Lung microvascular endothelial cell (primary cell): ENCODE data around the gene CTNND2. TPM values are rescaled to one million over a fixed set of nuclear protein-coding genes. Genes with fewer than 3 reads are reported as not detected.
"Not testable (repeated sequence)": the region's sequence is repeated elsewhere in the genome, so short reads cannot be mapped to it uniquely, and the experiment has no call there.

Experiments
- DNase-seq, 2 donors: peaks; one replicate each; pipeline versions ENCODE4 v3.0.0 to v3.0.0-alpha.2; 2010; ENCODE audit warnings: low read depth in 2 of 2
- total RNA-seq: library from RNA; depleted of rRNA; stranded (reverse); fragments of >200 nt; gene quantifications from 2 replicates; pipeline ENCODE4 v1.2.1, GENCODE V29; 2014

The CTNND2 gene
- total RNA-seq, 1 donor from 2014 or later, result not detected

DNA sequence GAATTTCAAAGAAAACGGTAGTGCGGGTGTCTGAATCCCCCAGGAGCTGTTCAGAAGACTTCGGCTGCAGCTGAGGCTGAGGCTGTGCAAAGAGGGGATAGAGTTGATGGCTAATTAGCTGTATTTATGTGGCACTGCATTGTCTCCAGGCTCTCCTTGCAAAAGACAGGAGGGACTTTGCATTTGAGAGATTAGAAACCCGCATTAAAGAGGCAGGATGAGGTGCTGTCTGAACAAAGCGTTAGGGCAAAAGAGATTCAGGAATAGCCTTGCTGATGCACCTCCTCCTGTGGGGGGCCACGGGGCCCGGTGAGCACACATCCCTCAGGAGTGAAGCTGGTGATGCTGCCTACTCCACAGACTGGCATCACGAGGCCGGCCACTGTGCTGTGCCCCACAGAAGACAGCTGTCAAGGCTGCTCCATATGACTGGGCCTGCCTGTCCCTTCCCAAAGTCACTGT, 799.6 kb downstream of the CTNND2 start:
- DNase-seq, result no peak

DNA sequence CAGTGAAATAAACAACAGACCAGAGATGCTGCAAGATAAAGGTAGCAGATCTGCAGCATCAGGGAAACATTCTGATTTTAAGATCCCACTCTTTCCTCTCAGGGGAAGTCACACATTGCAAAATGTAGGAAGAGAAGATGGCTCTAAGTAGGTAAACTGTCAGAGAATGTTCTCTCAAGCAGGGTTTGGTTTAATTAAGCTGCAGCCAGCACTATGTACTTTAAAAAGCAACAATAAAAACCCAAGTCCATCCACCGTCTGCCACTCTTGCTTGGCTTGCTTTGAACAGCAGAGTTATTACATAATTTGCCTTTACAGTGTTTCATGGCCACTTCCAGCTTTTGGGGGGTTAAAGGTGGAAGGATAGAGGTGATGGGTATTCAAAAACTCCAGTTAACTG, 800.0 kb downstream of the CTNND2 start:
- DNase-seq, result no peak

DNA sequence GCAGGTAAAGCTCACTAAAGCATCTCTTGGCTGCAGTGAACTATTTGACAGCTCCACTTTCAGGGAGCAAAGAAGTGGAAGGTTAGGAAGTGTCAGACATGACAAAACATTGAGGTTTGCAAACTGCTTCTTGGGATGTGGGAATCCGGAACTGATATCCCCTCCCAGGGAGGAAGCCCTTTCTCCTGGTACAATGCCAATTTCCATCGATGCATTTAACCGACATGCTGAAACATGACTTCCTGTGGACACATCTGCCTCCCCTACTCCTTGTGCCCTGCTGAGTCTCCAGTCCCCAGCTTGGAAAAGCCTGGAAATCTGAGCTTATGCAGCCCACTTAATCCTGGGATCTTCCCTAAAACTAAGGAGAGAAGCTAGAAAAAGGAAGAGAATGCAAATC, 820.1 kb downstream of the CTNND2 start:
- DNase-seq, result no peak

DNA sequence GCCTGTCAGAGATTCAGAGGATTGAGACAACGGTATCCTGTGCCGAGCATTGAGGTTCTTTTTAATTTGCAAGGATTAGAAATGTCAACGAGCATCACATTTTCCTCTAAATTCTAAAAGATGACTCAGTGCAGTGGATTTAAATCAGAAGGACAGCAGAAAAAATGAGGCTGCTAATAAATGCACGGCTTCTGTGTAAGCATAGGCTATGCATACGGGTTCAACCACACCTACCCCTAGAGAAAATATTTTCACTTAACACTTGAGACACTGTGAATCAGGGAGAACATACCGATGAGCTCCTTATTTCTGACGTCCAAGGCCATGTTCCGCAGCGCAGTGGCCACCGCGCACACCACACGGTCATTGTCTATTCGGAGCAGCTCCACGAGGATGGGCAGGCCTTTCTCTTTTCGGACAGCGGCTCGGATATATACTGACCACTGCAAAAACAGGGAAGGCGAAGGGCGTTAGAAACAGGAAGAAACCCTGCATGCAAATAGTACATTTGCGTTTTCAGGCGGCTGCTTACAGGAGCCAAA, 821.8 kb downstream of the CTNND2 start:
- DNase-seq, result no peak

DNA sequence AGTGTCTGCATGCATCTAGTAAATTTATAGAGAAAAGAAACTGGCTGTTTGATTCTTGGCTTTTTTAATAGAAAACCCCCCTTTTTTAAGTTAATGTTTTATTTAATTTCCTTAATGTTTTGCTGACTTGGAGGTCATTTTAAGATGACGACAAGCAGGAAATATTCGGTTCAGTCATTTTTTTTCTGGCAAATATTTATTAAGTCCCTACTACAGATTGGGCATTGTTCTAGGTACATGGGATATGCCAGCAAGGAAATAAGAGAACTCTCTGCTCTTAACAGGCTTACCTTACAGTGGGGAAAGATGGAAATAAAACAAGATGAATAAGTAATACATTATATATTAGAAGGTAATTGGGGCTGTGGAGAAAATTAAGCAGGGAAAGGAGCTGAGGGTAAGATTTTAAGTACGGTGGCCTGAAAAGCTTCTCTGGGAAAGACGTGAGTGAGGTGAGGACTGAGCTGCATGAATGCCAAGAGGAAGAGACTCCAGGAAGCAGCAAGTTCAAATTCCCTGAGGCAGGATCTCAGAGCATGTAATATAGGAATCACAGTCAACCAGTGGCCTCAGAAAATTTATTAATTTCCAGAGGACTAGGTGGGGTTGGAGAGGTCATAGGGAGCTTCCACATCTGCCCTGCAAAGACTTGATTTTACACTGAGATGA, 827.2 kb downstream of the CTNND2 start:
- DNase-seq, result no peak

DNA sequence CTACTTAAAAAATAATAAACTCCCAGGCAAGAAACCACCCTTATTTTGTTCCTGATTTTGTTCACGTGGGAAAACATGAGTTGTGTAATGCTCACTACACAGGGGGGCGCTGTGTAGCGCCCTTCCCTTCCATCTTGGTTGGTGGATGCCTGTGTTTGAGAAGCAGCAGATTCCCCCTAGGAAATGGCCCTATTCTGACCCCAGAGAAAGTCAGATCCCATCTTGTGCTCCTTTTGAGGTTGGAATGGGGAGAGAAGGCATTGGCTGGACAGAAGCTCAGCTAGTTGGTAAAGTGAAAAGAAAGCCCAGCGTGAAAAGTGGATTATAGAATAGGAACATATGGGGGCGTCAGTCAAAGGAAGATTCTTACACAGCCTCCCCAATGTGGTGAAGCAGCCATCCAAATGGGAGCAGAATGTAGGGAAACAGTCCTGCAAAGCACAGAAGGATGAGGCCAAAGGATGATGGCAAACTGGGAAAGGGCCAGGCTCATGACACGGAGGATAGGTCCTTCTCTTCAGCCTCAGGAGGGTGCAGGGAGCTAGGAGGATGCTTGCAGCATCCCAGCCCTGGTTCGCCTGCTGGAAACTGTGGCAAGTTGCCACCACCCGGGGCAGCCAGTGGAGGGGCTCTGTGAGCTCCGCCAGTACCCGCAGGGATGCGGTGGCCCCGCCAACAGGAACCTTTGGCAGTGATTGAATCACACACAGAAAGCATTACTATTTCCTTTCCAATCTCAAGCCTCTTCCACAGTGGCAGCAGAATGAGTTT, 829.0 kb downstream of the CTNND2 start:
- DNase-seq, result no peak

DNA sequence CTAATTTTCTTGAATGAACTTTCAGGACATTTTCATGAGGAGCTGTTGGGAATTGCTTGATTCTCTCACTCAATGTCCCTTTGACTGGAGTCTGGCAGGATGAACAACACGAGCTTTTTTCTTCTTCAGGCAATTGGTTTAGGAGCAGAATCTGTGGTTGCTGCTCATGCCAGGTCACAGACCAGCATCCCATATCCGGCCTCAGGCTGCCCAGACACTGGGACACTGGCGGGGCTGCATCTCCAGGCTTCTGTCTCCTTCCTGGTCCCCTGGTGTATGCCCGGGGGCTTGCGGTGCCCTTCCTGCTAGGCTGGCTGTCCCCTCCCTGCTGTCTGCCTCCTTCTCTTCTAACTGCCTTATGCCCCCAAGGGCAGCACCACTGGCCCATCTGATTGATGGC, 831.7 kb downstream of the CTNND2 start:
- no peak for DNase-seq

DNA sequence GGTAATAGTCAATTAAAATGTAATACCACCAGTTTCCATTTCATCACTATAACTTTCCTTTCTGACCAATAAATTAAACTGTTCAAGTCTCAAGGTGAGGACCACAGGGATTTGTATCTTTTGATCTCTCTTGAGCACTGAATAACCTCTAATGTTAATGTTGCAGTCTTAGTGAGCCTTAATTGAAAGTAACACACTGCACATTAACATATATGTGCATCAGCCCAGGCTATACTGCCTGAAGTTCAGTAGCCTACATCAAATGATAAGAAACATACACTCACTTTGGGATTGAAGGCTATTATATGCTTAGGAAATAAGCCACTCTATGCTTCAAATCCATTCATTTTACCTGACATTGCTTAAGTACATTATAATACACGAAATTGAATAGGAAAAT, 832.2 kb downstream of the CTNND2 start:
- no peak for DNase-seq

DNA sequence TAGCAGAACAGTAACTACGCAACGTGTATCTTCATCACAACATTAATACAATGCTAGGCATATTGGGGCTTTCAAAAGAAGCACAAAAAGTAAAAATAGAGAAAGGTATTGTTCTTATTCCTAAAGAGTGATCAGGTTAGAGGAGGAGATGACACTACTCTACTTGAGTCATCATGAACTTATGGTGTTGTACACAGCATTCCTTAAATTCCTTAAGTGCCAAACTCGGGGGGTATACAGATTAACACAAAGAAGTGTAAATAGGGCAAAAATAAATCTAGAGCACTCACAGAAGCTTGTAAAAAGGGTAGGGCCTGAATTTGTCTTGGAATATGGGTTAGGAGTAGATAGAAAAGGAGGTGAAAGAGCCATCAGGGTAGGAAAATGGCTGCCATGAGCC, 835.2 kb downstream of the CTNND2 start:
- no peak for DNase-seq

DNA sequence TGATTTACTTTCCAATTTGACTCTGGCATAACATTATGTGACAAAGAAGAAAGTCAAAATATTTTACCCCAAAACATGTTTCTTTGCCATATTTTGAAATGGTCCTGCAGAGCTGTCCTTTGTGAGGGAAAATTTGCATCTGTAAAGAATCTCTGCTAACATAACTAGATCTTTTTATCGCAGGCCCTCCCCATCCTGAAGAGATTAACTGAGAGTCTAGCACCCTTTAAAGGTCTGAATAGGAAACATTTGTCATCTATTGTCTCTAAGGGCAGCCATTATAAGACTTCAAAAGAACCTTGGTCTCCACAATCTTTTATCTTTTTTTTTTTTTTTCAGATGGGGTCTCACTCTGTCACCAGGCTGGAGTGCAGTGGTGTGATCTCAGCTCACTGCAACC, 838.5 kb downstream of the CTNND2 start:
- DNase-seq, result not testable (repeated sequence)

DNA sequence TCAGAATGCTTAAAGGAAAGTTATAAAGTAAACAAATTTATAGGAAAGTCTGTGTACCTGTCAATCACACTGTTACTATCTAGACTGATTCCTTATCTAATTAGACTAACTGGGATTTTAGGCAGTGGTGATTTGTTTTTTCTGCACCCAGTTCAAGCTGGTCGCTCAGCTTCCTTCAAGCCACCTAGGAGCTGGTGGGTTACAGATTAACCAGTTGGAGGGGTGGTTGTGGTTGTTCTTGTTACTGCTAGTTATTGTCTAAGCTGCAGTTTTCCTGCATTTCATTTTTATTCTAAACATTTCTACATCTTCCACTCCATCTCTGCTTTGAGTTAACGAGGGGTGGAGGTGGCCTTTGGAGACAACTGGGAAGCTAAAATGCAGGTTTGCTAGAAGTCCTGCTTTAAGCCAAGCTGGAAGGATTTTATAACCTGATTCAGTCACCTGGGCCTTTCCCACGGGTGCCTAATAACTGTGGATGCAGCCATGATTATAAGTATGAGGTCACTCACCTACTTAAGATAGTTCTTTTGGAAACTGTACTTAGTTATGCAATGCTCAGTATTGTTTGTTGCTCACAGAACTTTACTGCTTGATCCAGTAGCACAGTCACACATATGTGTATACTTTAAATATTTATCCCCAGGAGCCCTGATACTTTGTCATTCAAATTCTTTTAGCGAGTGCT, 839.3 kb downstream of the CTNND2 start:
- DNase-seq, result no peak

DNA sequence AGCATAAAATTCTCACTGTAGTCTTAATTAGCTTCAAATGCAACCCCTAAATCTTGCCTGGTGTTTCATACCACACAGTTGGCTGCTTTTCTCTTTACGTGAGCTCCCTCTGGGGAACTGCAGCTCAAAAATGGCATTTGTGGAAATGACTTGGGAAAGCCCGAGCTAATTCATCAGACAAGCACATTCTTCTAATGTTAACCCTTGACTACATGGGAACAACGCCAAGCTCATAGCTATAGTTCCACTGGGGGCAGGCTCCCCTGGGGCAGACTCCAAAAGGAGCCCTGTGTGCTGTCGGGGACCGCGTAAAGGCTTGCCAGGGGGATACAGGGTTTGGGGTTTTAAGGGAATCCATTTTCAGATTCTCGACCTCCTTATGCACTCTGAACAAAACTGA, 841.8 kb downstream of the CTNND2 start:
- DNase-seq, result no peak

DNA sequence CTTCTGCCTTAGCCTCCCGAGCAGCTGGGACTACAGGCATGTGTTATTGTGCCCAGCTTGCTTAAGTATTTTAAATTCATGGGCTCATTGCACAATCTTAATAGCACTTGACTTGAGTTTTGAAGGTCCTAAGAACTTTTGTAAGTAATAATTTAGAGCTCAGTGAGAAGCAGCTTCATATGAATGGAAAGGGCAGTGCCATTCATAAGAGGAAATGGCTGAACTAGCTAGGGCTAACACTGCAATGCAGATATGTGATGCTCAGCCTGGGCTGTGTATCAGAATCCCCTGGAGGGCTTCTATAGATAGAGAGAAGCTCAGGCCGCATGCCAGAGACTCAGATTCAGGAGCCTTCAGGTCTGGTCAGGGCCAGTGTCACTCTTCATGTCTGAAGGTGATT, 847.7 kb downstream of the CTNND2 start:
- DNase-seq, result no peak

DNA sequence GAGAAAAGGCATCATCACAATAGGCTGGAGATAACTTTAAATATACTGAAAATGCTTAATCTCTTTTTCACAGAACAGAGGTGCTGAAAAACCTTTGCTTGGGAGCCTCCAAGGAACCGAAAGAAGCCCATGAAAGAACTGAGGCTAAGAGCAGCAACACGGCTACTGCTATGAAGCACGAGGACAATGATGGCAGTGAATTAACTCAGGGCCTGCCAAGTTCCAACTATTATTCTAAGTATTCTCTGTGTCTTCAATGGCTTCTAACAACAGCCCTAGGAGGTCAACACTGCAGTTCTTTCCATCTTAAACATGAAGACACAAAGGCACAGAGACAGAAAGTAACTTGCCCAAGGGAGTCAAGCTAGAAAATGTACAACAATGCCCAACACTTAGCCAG, 850.2 kb downstream of the CTNND2 start:
- DNase-seq, result no peak

DNA sequence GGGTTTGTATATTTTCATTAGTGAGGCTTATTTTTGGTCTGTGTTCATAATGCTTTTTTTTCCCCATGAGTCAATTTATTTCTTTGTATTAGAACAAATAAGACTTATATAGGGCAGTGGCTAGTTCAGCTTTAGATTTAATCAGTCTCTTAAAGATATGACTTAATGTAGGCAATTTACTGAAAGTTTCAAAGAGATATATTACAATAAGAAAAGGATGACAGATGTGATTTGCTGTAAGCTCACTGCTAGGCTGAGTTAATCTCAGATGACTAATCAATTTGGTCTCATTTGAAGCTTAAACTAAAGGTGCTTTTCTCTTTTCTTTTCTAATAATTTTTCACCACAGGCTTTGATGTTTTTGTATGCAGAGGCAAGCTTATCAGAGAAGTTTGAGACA, 851.4 kb downstream of the CTNND2 start:
- DNase-seq, result no peak

DNA sequence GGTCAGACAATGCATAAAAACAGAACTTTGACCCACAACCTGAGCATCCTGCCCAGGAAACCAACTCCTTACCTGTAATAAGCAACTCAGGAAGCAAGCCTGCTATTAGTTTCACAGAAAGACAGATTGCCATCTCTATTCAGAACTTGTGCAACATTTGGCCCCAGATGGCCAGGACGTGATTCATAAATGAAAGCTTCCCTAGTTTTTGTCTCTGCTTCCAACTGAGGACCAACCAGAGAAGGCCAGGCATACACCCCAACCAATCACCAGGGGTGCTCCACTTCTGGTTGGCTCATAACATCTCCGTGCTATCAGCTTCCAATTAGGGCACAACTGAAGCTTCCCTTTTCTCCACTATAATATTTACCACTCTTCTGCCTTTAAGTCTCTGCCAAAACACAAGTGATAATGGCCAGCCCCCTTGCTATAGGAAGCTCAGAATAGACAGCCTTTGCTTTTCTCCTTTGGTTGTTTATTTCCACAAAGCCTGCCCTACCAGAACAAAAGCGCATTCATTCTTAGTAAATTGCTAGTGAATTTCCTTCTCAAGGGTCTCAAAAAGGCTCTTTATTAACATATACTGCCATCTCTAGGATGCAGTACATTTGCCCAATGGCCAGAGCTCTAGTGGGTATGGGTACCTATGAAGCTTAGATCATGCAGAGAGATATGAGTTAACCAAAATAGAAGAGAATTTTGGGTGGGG, 853.5 kb downstream of the CTNND2 start:
- peak; percentile 37 to 67 for DNase-seq

DNA sequence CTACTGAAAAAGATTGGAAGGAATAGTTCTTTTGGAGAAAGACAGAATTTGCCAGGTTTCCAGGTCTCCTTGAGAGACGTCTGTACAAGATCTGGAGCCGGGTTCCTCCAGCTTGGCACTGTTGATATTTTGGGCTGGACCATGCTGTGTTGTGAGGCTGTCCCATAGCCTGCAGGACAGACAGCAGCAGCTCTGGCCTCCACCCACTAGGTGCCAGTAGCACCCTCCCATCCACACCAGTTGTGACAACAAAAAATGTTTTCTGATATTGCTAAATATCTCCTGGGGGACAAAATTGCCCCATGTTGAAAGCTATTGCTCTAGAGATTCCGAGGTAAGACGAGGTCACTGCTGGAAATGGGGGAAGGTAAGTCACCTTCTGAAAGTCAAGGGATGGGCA, 855.5 kb downstream of the CTNND2 start:
- DNase-seq, result no peak

DNA sequence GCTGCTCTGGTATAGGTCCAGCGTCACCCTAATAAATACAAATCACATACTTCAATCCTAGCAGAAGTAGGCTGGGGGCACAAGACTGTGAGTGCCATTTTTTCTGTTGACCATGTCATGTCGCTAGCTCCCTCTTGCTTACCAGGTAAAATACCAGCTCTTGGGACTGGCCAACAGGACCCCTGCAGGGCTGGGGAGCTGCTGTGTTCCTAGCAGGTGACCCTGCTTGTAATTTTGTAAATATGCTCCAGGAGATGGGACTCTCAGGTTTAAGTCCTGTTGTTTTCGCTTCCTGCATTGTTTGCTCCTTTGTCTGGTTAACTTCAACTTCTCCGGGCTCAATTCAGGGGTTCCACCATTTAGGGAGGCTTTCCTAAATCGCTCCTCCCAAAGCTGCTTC, 856.6 kb downstream of the CTNND2 start:
- DNase-seq, result no peak

DNA sequence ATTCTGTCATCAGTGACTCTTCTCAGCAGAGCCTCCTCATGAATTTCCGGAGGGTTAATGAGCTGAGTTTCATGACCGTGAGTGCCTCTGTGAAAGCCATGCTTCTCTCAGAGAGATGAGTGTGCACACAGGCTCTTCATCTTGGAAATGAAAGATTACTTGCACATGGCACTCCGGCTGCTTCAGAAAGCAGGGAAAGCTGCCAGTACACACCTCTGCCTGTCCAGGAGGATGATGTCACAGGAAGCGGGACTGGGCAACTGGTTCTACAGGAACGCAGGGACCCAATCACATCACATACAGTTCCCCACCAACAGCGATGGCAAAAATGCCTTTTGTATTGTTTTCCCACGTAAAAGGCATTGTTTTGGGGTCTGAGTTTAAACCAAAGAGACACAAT, 857.2 kb downstream of the CTNND2 start:
- DNase-seq, result no peak

DNA sequence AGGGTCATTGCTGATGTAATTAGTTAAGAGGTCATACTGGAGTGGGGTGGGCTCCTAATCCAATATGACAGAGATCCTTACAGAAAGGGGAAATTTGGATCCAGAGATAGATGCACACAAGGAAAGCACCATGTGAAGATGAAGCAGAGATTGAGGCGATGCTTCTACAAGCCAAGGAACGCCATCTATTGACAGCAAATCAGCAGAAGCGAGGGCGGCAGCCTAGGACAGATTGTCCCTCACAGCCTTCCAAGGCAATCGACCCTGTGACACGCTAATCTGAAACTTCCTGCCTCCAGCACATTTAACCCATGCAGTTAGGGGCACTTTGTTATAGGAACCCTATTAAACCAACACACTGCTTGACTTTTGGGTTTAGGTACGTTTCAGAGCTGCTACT, 858.1 kb downstream of the CTNND2 start:
- peak in 1 of 2 donors; percentile 1 for DNase-seq

DNA sequence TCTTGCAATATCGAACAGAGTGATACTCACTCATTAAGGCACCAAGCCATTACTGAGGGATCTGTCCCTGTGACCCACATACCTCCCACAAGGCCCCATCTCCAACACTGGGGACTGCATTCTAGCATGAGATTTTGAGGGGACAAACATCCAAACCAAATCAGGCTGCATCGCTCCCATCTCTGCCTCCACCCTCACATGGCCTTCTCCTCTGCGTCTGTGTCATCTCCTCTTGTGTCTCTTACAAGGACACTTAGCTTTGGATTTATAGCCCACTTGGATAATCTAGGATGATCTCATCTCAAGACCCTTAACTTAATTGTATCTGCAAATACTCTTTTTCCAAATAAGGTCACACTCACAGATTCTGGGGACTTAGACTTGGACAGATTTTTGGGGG, 858.8 kb downstream of the CTNND2 start:
- no peak for DNase-seq

DNA sequence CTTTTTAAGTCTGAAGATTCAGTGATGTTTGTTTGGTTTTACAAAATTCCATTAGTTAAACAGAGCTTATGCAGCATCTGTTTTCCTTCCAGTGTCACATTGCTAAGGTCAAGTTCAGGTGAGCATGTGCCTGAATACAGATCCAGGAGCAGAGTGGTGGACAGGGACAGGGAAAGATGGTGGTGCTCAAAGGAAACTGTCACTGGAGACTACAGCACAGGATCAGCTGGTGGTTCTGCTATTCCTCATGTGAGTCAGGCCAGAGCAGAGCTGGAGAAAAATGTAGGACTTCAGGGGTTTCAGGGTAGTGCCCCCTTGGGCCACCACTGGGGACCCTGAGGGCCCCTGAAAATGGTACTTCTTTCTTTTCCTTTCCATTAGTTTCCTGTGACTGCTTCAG, 859.7 kb downstream of the CTNND2 start:
- DNase-seq, result no peak
